GM19397 (cell line): ENCODE results near the gene IL17RB.

ENCODE experiments used
- ATAC-seq: cut with Tn5 transposase; IDR thresholded peaks from one replicate; pipeline ENCODE4 v1.9.1; 2021; ENCODE audit warnings: mild to moderate bottlenecking, moderate library complexity; ENCODE audit not compliant: unreplicated experiment

Gene IL17RB

GRCh38 chr3:53858096-53858741 lies 11.9 kb downstream of the IL17RB start:
- no peak for ATAC-seq

- ATAC-seq: no peak
Measured at GRCh38 chr3:53859178-53859577, 12.8 kb downstream of the IL17RB start.

DNA sequence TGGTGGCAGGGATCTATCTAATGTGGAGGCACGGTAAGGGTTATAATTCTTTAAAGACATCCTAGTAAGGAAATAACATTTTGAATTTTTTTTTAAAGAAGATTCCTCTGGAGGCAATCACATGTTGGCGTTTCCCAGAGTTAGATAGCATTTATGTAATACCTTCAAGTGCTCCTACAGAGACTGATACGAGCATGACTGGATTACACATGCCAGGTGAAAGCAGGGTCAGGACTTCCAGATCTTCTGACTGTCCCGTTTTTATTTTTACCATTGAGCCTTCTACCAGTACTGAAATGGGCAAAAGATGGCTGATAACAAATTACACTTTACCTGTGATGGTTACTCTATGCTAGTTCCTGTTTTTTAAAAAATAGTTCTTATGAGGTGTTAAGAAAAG lies 13.8 kb downstream of the IL17RB start:
- no peak for ATAC-seq

- no peak for ATAC-seq
Measured at GRCh38 chr3:53862241-53862640, 15.9 kb downstream of the IL17RB start.

GRCh38 chr3:53863145-53863544 lies 16.8 kb downstream of the IL17RB start:
- no peak for ATAC-seq

- ATAC-seq: peak; percentile 42
Measured at GRCh38 chr3:53865732-53866499, 19.5 kb downstream of the IL17RB start.

GRCh38 chr3:53880396-53881345 lies 34.3 kb downstream of the IL17RB start:
- ATAC-seq: no peak

- peak; percentile 85 for ATAC-seq
Measured at GRCh38 chr3:53881691-53882593, 35.6 kb downstream of the IL17RB start, which contains the start of gene ACTR8. ACTR8 (minus strand) TSS chr3:53882152; CDS start chr3:53882101, 51 bp downstream.

DNA sequence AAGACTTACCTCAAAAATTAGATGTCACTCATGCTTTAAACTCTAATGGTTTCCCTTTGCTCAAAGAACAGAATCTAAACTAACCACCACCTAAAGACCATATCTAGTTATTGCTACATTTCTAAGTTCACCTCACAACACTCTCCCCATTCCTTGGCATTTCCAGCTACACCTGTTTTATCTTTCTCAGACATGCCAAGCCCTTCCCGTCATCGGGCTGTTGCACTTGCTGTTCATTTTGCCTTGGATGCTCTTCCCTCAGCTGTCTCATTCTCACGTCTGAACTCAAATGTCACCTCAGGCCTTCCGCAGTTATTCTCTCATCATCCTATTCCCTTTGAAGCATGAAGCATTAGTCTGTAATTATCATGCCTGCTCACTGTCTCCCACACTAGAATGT lies 36.6 kb downstream of the IL17RB start:
- no peak for ATAC-seq

GRCh38 chr3:53884623-53885022 lies 38.3 kb downstream of the IL17RB start:
- no peak for ATAC-seq

GRCh38 chr3:53885239-53885638 lies 38.9 kb downstream of the IL17RB start:
- no peak for ATAC-seq

- no peak for ATAC-seq
Measured at GRCh38 chr3:53887446-53887845, 41.1 kb downstream of the IL17RB start.

DNA sequence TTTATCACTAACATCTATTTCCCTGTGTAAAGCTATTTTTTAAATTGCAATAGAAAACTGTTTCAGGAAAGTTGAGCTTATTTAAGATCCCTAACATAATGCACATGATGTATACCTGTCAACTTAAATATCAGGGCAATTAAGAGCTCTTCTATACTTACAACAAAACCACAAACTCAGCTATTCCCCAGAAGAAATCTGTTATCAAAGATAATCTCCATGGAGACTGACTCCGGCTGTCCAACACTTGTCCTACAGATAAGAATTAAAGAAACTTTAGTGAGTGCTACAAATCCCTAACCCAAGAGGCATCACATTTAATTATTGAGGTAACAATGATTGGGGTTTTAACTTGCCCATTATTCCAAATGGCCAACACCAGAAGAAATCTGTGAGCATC lies 41.9 kb downstream of the IL17RB start:
- no peak for ATAC-seq

- peak; percentile 13 for ATAC-seq
Measured at GRCh38 chr3:53890726-53891475, 44.5 kb downstream of the IL17RB start.

DNA sequence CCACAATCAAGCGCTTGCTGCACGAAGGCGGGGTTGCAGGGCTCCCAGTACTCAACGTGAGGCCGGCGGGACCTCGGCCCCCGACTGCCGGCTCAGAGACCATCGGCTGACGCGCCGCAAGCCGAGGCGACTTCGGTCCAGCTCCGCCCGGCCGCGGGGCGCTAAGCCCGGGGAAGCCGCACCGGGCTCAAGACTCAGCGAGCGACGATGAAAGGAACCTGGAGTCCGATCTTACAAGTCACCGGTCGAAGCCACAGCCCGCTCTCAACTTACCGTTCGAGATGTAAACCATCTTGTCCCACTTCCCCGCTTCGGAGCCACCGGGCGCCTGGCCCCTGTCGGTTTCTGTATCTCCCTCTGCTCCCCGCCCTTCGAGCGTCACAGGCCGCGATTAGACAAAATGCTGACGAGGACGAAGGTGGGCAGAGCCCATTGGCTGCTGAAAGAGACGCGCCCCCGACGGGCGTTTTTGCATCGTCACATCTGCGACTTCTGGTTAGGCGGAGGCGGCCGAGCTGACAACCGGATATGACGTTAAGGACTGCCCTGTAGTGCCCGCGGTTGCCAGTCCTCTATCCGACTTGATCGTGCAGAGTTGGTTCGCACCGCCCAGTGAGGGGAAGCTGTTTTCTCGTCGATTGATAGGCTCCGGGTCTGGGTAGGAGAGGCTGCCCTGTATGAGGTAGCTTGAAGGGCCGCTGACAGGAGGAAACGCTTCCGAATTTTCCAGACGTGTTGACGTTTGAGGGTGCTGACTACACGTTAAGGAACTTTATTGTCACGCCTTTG lies 45.3 kb downstream of the IL17RB start, which contains the start of gene SELENOK:
TSS of gene SELENOK (minus strand) at position 363 of the 789 bp plus-strand sequence.
- ATAC-seq: peak; percentile 97

- no peak for ATAC-seq
Measured at GRCh38 chr3:53892286-53892637, 45.9 kb downstream of the IL17RB start.

DNA sequence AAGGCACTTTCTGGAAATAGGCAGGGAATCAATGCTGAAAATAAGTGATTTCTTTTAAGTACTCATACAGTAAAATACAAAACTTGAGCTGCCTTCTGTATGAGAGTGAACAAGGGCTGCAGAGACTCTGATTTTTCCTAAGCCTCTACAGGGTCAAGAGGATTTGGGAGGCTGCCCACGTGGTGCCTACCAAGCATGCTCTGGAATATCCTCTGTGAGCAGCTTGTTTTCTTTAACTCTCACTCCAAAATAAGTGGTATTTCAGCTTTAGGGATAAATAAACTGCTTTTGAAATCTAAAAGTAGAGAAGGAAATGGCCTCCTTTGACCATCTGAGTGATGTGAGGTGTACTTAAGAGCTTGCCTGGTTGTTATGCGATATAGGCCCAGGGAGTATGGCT lies 53.4 kb downstream of the IL17RB start:
- no peak for ATAC-seq

DNA sequence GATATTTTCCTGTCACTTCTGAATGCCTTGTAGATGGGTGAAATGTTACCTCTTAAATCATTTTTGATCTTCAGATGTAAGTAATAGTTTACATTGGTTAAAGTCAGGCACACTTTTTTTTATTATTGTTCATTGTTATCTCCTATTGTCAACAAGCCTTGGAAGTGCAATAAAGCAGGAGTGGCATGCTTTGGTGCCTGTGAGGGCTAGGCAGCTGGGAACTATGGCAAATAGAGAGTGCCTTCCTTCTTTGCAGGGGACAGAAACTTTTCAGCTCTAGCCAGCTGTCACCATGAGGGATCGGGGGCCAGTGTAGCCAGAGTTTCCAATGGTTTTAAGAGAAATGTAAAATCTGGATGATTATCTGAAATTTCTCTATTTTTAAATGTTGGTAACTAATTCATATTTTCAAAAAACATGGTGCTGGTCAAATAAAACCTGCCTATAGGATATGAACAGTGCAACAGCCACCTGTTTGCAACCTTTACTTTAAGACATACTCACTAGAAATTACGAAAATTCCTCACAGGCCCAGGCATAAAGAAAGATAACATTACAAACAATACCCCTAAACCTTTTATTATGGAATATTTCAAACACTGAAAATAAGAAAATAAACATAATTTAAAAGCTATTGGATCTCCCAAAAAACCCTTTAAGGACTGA lies 54.4 kb downstream of the IL17RB start:
- no peak for ATAC-seq
